KOPT-K1 (cell line): Measurements from ENCODE around the gene ARFGEF2.
"Not testable (repeated sequence)": the region's sequence is repeated elsewhere in the genome, so short reads cannot be mapped to it uniquely, and the experiment has no call there.

Experiments used
- H3K27ac ChIP-seq: fragments of 200-600 bp; sonication (generic); 2 replicates; pipeline ENCODE4 v1.5.1; 2016; ENCODE audit warnings: antibody characterized with exemption, mild to moderate bottlenecking, low read depth, low read length; ENCODE audit not compliant: poor library complexity, severe bottlenecking
- H3K36me3 ChIP-seq: fragments of 200-600 bp; sonication (generic); 2 replicates; pipeline ENCODE4 v1.5.1; 2017; ENCODE audit warnings: antibody characterized with exemption, mild to moderate bottlenecking, low read length, moderate library complexity; ENCODE audit not compliant: insufficient read depth
- H3K9me3 ChIP-seq: fragments of 200-600 bp; sonication (generic); 2 replicates; pipeline ENCODE4 v1.5.1; 2017; ENCODE audit warnings: antibody characterized with exemption, low read length, mild to moderate bottlenecking; ENCODE audit not compliant: insufficient read depth, poor library complexity, severe bottlenecking

ARFGEF2 gene

GRCh38 chr20:48921168-48921882 lies at the start of gene ARFGEF2:
Gene ARFGEF2 (plus strand): TSS chr20:48921711. CDS start chr20:48921890, 179 bp downstream.
- Histone ChIP-seq H3K9me3 (no peaks in the 10 kb centered on the region), H3K27ac (peak within 1 kb of the TSS; percentile 64), H3K36me3 (no peaks in the 10 kb centered on the region)

- no peaks in the 10 kb centered on the region for H3K9me3 ChIP-seq
- no peak overlapping the region for H3K27ac ChIP-seq
- H3K36me3 ChIP-seq: no peaks in the 10 kb centered on the region
Measured at GRCh38 chr20:48875233-48875913, 46.1 kb upstream of the ARFGEF2 start.

GRCh38 chr20:48875914-48876240 lies 45.6 kb upstream of the ARFGEF2 start:
- H3K36me3 ChIP-seq: no peaks in the 10 kb centered on the region
- no peak overlapping the region for H3K27ac ChIP-seq

GRCh38 chr20:48877304-48877703 lies 44.2 kb upstream of the ARFGEF2 start:
- H3K36me3 ChIP-seq: no peaks in the 10 kb centered on the region
- H3K27ac ChIP-seq: no peak overlapping the region
- no peaks in the 10 kb centered on the region for H3K9me3 ChIP-seq

More at GRCh38 chr20:48875914-48876240, 45.6 kb upstream of the ARFGEF2 start:
- no peaks in the 10 kb centered on the region for H3K9me3 ChIP-seq

- H3K36me3 ChIP-seq: no peaks in the 10 kb centered on the region
- H3K9me3 ChIP-seq: no peaks in the 10 kb centered on the region
- no peak overlapping the region for H3K27ac ChIP-seq
Measured at GRCh38 chr20:48878534-48879248, 42.8 kb upstream of the ARFGEF2 start.

GRCh38 chr20:48879612-48880245 lies 41.8 kb upstream of the ARFGEF2 start:
- Histone ChIP-seq H3K27ac (no peak overlapping the region), H3K36me3 (no peaks in the 10 kb centered on the region), H3K9me3 (no peaks in the 10 kb centered on the region)

GRCh38 chr20:48880331-48880730 lies 41.2 kb upstream of the ARFGEF2 start:
- Histone ChIP-seq H3K27ac (no peak overlapping the region), H3K9me3 (no peaks in the 10 kb centered on the region), H3K36me3 (no peaks in the 10 kb centered on the region)

GRCh38 chr20:48880981-48881657 lies 40.4 kb upstream of the ARFGEF2 start:
- H3K36me3 ChIP-seq: no peaks in the 10 kb centered on the region
- H3K9me3 ChIP-seq: no peaks in the 10 kb centered on the region
- H3K27ac ChIP-seq: no peak overlapping the region

GRCh38 chr20:48885237-48885636 lies 36.3 kb upstream of the ARFGEF2 start:
- Histone ChIP-seq H3K36me3 (no peaks in the 10 kb centered on the region), H3K27ac (no peak overlapping the region), H3K9me3 (no peaks in the 10 kb centered on the region)

- H3K9me3 ChIP-seq: no peaks in the 10 kb centered on the region
- H3K27ac ChIP-seq: no peak overlapping the region
- H3K36me3 ChIP-seq: no peaks in the 10 kb centered on the region
Measured at GRCh38 chr20:48886194-48886593, 35.3 kb upstream of the ARFGEF2 start.

- Histone ChIP-seq H3K36me3 (no peaks in the 10 kb centered on the region), H3K9me3 (no peaks in the 10 kb centered on the region), H3K27ac (no peak overlapping the region)
Measured at GRCh38 chr20:48886811-48887210, 34.7 kb upstream of the ARFGEF2 start.

- not testable (repeated sequence) for H3K27ac ChIP-seq, H3K36me3 ChIP-seq, H3K9me3 ChIP-seq
Measured at GRCh38 chr20:48888517-48888916, 33.0 kb upstream of the ARFGEF2 start.

- H3K27ac ChIP-seq: no peak overlapping the region
- no peaks in the 10 kb centered on the region for H3K36me3 ChIP-seq
- no peaks in the 10 kb centered on the region for H3K9me3 ChIP-seq
Measured at GRCh38 chr20:48889140-48889790, 32.2 kb upstream of the ARFGEF2 start.

GRCh38 chr20:48891235-48892048 lies 30.1 kb upstream of the ARFGEF2 start:
- no peaks in the 10 kb centered on the region for H3K36me3 ChIP-seq
- H3K9me3 ChIP-seq: no peaks in the 10 kb centered on the region
- H3K27ac ChIP-seq: no peak overlapping the region
